HepG2 (cell line): Measurements from ENCODE around the gene CDCP1.

Experiments used
- CTCF ChIP-seq: sonication (generic); formaldehyde crosslinking; IDR thresholded peaks from 2 replicates; pipeline ENCODE4 v1.5.0; 2020; ENCODE audit warnings: mild to moderate bottlenecking, missing genetic modification reagents, moderate library complexity
- MYNN ChIP-seq: sonication (generic); formaldehyde crosslinking; IDR thresholded peaks from 2 replicates; pipeline ENCODE4 v1.4.0; 2020; ENCODE audit warnings: mild to moderate bottlenecking, low read depth, missing genetic modification reagents
- NFIC ChIP-seq: IDR thresholded peaks from 2 replicates; pipeline ENCODE4 v1.6.1; 2012; ENCODE audit warnings: mild to moderate bottlenecking, low read length, inconsistent platforms
- SRSF1 ChIP-seq: fragments of 200-400 bp; formaldehyde crosslinking; optimal IDR thresholded peaks from 2 replicates; pipeline ENCODE3; 2017; ENCODE audit warnings: mild to moderate bottlenecking, low read depth, low read length, moderate library complexity
- ZNF143 ChIP-seq: sonication (generic); formaldehyde crosslinking; IDR thresholded peaks from 2 replicates; pipeline ENCODE4 v1.4.0; 2020; ENCODE audit warnings: missing genetic modification reagents
- ZNF414 ChIP-seq: sonication (generic); formaldehyde crosslinking; IDR thresholded peaks from 2 replicates; pipeline ENCODE4 v1.5.0; 2020; ENCODE audit warnings: missing genetic modification reagents
- ZNF562 ChIP-seq: sonication (generic); formaldehyde crosslinking; IDR thresholded peaks from 2 replicates; pipeline ENCODE4 v1.8.0; 2022; ENCODE audit warnings: missing genetic modification reagents, borderline replicate concordance
- ZNF83 ChIP-seq: sonication (generic); formaldehyde crosslinking; IDR thresholded peaks from 2 replicates; pipeline ENCODE4 v1.4.0; 2020; ENCODE audit warnings: missing genetic modification reagents, mild to moderate bottlenecking, borderline replicate concordance

DNA sequence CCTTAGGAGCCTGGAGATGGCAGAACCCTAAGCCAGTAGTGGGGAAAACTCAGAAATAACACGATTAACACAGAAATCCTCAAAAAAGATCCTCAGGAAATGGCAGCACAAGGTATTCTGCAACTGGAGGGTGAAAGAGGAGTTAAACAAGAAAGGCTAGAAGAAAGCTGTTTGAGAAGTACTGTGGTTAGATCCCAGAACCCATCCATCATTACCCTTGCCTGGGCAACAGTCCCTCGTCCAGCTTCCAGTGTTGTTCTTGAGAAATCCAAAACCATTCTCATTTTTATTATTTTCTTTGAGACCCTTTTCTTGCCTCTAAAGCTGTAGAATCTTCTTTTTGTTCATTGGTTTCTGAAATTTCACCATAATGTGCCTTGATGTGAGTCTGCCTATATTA is 2.7 kb upstream of the CDCP1 start:
- TF ChIP-seq ZNF414 (CRISPR knock-in tag), result no peak
- no peak for TF ChIP-seq MYNN (CRISPR knock-in tag)
- no peak for TF ChIP-seq ZNF562 (CRISPR knock-in tag)
- no peak for TF ChIP-seq CTCF
- TF ChIP-seq ZNF83 (CRISPR knock-in tag), result no peak
- TF ChIP-seq ZNF143 (CRISPR knock-in tag), result no peak
- no peak for TF ChIP-seq SRSF1
- no peak for TF ChIP-seq NFIC
